Glutamatergic neuron (in vitro differentiated cells): ENCODE measurements around the gene LMO1. TPM values are rescaled to one million over a fixed set of nuclear protein-coding genes. Genes with fewer than 3 reads are reported as not detected.
A peak's percentile ranks its signal among the peaks of the same experiment; 100 is the strongest.

Experiments
- DNase-seq: peaks from one replicate; pipeline ENCODE4 v3.0.0; 2022
- H3K27ac Mint-ChIP-seq: one replicate; pipeline ENCODE4 v1.8.0; 2020; ENCODE audit warnings: mild to moderate bottlenecking, mixed read lengths, inconsistent platforms; ENCODE audit not compliant: unreplicated experiment
- H3K27me3 Mint-ChIP-seq: one replicate; pipeline ENCODE4 v1.8.0; 2020; ENCODE audit warnings: mild to moderate bottlenecking, moderate library complexity, mixed read lengths, inconsistent platforms; ENCODE audit not compliant: unreplicated experiment
- H3K36me3 Mint-ChIP-seq: one replicate; pipeline ENCODE4 v1.8.0; 2020; ENCODE audit warnings: mild to moderate bottlenecking, mixed read lengths, inconsistent platforms; ENCODE audit not compliant: unreplicated experiment
- H3K4me1 Mint-ChIP-seq: one replicate; pipeline ENCODE4 v1.8.0; 2020; ENCODE audit warnings: mild to moderate bottlenecking, low read depth, mixed read lengths, inconsistent platforms; ENCODE audit not compliant: unreplicated experiment
- H3K4me3 Mint-ChIP-seq: one replicate; pipeline ENCODE4 v1.8.0; 2020; ENCODE audit warnings: mild to moderate bottlenecking, mixed read lengths, inconsistent platforms; ENCODE audit not compliant: unreplicated experiment
- H3K9me3 Mint-ChIP-seq: one replicate; pipeline ENCODE4 v1.8.0; 2020; ENCODE audit warnings: mild to moderate bottlenecking, moderate library complexity, mixed read lengths, inconsistent platforms; ENCODE audit not compliant: unreplicated experiment
- total RNA-seq: library from RNA; stranded (reverse); fragmentation: NEBNext Ultra II Directional; extraction: Animal tissue kit (Norgen Biotek cat#: 25700); gene quantifications from one replicate; pipeline ENCODE4 v1.2.1, GENCODE V29; 2021; ENCODE audit not compliant: unreplicated experiment
- TF ChIP-seq, protein P1 (sequence below): fragments of 200-600 bp; sonication (generic); IDR thresholded peaks from one replicate; pipeline ENCODE4 v1.5.0; 2021; ENCODE audit not compliant: partially characterized antibody, unreplicated experiment

The LMO1 gene
- total RNA-seq, 1 donor from 2014 or later: 5.7 TPM

DNA sequence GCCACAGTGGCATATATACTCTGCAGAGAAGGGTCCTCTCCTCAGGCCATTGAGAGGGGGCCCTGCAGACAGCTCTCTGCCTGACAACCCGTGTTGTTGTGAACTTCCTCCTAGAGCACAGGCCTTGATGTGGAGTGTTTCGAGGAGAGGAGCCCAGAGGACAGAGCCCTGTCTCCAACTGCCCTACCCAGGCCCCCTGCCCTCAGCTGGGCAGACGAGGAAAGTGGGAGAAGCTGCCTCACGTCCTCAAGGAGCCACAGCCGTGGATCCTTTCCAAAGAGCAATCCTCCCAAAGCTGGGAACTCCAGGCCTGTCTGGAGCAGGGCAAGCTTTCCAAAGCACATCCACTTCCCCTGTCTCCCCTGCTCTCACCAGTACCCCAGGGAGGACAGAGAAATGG is 10.7 kb downstream of the LMO1 start:
- no peaks in the 10 kb centered on the region for H3K36me3 Mint-ChIP-seq
- no peaks in the 10 kb centered on the region for H3K27me3 Mint-ChIP-seq
- peaks cover 30% of the 10 kb centered on the region for H3K4me1 Mint-ChIP-seq
- no peak for DNase-seq
- no peak overlapping the region for H3K27ac Mint-ChIP-seq
- H3K4me3 Mint-ChIP-seq: no peak overlapping the region
- peaks cover 9% of the 10 kb centered on the region for H3K9me3 Mint-ChIP-seq
- TF ChIP-seq, protein P1, sequence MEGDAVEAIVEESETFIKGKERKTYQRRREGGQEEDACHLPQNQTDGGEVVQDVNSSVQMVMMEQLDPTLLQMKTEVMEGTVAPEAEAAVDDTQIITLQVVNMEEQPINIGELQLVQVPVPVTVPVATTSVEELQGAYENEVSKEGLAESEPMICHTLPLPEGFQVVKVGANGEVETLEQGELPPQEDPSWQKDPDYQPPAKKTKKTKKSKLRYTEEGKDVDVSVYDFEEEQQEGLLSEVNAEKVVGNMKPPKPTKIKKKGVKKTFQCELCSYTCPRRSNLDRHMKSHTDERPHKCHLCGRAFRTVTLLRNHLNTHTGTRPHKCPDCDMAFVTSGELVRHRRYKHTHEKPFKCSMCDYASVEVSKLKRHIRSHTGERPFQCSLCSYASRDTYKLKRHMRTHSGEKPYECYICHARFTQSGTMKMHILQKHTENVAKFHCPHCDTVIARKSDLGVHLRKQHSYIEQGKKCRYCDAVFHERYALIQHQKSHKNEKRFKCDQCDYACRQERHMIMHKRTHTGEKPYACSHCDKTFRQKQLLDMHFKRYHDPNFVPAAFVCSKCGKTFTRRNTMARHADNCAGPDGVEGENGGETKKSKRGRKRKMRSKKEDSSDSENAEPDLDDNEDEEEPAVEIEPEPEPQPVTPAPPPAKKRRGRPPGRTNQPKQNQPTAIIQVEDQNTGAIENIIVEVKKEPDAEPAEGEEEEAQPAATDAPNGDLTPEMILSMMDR: no peak

GRCh38 chr11:8252388-8252787 is 11.3 kb downstream of the LMO1 start:
- no peak overlapping the region for H3K27ac Mint-ChIP-seq
- DNase-seq: no peak
- H3K4me1 Mint-ChIP-seq: peaks cover 27% of the 10 kb centered on the region
- no peaks in the 10 kb centered on the region for H3K27me3 Mint-ChIP-seq
- TF ChIP-seq, protein P1: no peak
- no peak overlapping the region for H3K4me3 Mint-ChIP-seq
- no peaks in the 10 kb centered on the region for H3K36me3 Mint-ChIP-seq
- H3K9me3 Mint-ChIP-seq: peaks cover 8% of the 10 kb centered on the region

GRCh38 chr11:8251616-8252295 is 11.9 kb downstream of the LMO1 start:
- H3K4me3 Mint-ChIP-seq: no peak overlapping the region
- no peak for DNase-seq
- peaks cover 27% of the 10 kb centered on the region for H3K4me1 Mint-ChIP-seq
- TF ChIP-seq, protein P1: no peak
- no peaks in the 10 kb centered on the region for H3K27me3 Mint-ChIP-seq
- H3K27ac Mint-ChIP-seq: peak overlapping the region; percentile 43
- peaks cover 8% of the 10 kb centered on the region for H3K9me3 Mint-ChIP-seq
- H3K36me3 Mint-ChIP-seq: no peaks in the 10 kb centered on the region

DNA sequence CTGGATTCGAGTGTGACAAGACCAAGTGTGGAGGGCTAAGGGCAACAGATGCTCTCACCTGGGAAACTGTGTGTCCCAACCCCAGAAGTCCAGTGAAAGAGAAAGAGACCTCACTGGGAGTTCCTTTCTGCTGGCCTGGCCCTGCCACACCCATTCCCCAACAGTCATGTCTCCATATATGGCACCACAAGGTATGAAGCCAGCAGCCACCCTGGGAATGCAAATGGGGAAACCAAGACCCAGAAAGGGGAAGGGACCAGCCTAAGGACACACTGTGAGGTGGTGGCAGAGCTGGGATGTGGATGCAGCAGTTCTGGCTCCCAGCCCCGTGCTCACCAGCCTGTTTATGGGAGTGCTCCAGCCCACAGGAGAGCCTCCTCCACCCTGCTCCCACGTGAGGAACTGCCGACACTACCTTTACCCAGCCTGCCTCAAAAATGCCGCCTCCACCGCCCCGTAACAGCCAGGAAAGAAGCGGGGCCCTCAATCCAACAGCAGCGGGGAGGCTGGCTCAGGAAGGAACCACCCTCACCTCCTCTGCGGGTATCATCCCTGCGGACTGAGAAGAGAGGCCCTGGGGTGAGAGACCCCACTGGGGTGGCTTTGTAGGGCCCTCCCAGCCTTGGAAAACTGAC is 12.6 kb downstream of the LMO1 start:
- no peaks in the 10 kb centered on the region for H3K27me3 Mint-ChIP-seq
- H3K4me1 Mint-ChIP-seq: peaks cover 23% of the 10 kb centered on the region
- peaks cover 5% of the 10 kb centered on the region for H3K9me3 Mint-ChIP-seq
- no peaks in the 10 kb centered on the region for H3K36me3 Mint-ChIP-seq
- H3K27ac Mint-ChIP-seq: no peak overlapping the region
- H3K4me3 Mint-ChIP-seq: no peak overlapping the region
- DNase-seq: peak; percentile 7
- TF ChIP-seq, protein P1: no peak

- no peak overlapping the region for H3K27ac Mint-ChIP-seq
- no peaks in the 10 kb centered on the region for H3K36me3 Mint-ChIP-seq
- H3K9me3 Mint-ChIP-seq: peaks cover 7% of the 10 kb centered on the region
- H3K27me3 Mint-ChIP-seq: no peaks in the 10 kb centered on the region
- DNase-seq: peak; percentile 30
- peaks cover 23% of the 10 kb centered on the region for H3K4me1 Mint-ChIP-seq
- TF ChIP-seq, protein P1: no peak
- H3K4me3 Mint-ChIP-seq: no peak overlapping the region
These were observed 13.2 kb downstream of the LMO1 start for GRCh38 chr11:8250434-8250833.
